HL-60/S4 treated with phorbol 12-myristate 13-acetate at 8.2 ng/mL for 4 days and 3 days (cell line): ENCODE data around the gene SLC7A7.
"Not testable (repeated sequence)": the region's sequence is repeated elsewhere in the genome, so short reads cannot be mapped to it uniquely, and the experiment has no call there.

ENCODE experiments used
- in situ Hi-C: fragments of 300-500 bp; cut with MboI; formaldehyde crosslinking; loops from 2 replicates; pipeline ENCODE4 v1.15.0; 2022; ENCODE audit warnings: low sequenced_read_pairs

Gene SLC7A7

GRCh38 chr14:22794551-22794951, 20.7 kb downstream of the SLC7A7 start:
- in situ Hi-C loops = no loop called here

- in situ Hi-C loops = no loop called here
Observed at GRCh38 chr14:22793976-22794375, 21.3 kb downstream of the SLC7A7 start.

GRCh38 chr14:22793550-22793949, 21.7 kb downstream of the SLC7A7 start:
- in situ Hi-C loops = not testable (repeated sequence)

GRCh38 chr14:22792158-22792557, 23.1 kb downstream of the SLC7A7 start:
- in situ Hi-C loops = no loop called here

- in situ Hi-C loops = no loop called here
Observed at GRCh38 chr14:22791301-22791700, 23.9 kb downstream of the SLC7A7 start.

GRCh38 chr14:22786685-22787084, 28.6 kb downstream of the SLC7A7 start:
- in situ Hi-C loops = no loop called here

GRCh38 chr14:22781301-22781991, 33.8 kb downstream of the SLC7A7 start:
- in situ Hi-C loops = no loop called here

GRCh38 chr14:22780941-22781300, 34.3 kb downstream of the SLC7A7 start:
- in situ Hi-C loops = no loop called here

- in situ Hi-C loops = no loop called here
Observed at GRCh38 chr14:22780105-22780679, 35.0 kb downstream of the SLC7A7 start.

GRCh38 chr14:22778084-22778483, 37.2 kb downstream of the SLC7A7 start:
- in situ Hi-C loops = no loop called here

GRCh38 chr14:22776849-22777248, 38.4 kb downstream of the SLC7A7 start:
- in situ Hi-C loops = not testable (repeated sequence)

- in situ Hi-C loops = no loop called here
Observed at GRCh38 chr14:22776215-22776614, 39.0 kb downstream of the SLC7A7 start.

GRCh38 chr14:22774011-22774706, 41.1 kb downstream of the SLC7A7 start:
- in situ Hi-C loops = no loop called here

- in situ Hi-C loops = no loop called here
Observed at GRCh38 chr14:22773162-22774010, 41.8 kb downstream of the SLC7A7 start.

GRCh38 chr14:22772725-22773124, 42.5 kb downstream of the SLC7A7 start:
- in situ Hi-C loops = no loop called here

- in situ Hi-C loops = no loop called here
Observed at GRCh38 chr14:22770481-22771187, 44.6 kb downstream of the SLC7A7 start.

- in situ Hi-C loops = no loop called here
Observed at GRCh38 chr14:22769369-22769768, 45.9 kb downstream of the SLC7A7 start.

- in situ Hi-C loops = no loop called here
Observed at GRCh38 chr14:22768947-22769346, 46.3 kb downstream of the SLC7A7 start.

GRCh38 chr14:22767323-22767589, 48.0 kb downstream of the SLC7A7 start:
- in situ Hi-C loops = no loop called here

- in situ Hi-C loops = no loop called here
Observed at GRCh38 chr14:22766457-22767322, 48.5 kb downstream of the SLC7A7 start, which contains the start of gene OXA1L. Gene OXA1L (plus strand): TSS chr14:22766688. CDS start chr14:22766702, 14 bp downstream.
